Measurements from ENCODE around the gene ZNF664.

Gene ZNF664

GRCh38 chr12:123972457-123973401 is at the start of gene ZNF664, which contains the start of gene CCDC92:
ZNF664 (plus strand) TSS chr12:123973215; CDS start chr12:124012145, 38,930 bp downstream.
CCDC92 (minus strand) TSS chr12:123972831; CDS start chr12:123944305, 28,526 bp downstream.
- DNase-seq: peak; percentile 34 to 93 (median 84)

- DNase-seq: no peak
These were observed 49.1 kb upstream of the ZNF664 start for GRCh38 chr12:123923927-123924326.

- DNase-seq: no peak
These were observed 48.5 kb upstream of the ZNF664 start for GRCh38 chr12:123924539-123924938.

GRCh38 chr12:123928274-123928865 is 44.6 kb upstream of the ZNF664 start:
- DNase-seq: no peak

GRCh38 chr12:123928897-123929296 is 44.1 kb upstream of the ZNF664 start:
- DNase-seq: no peak

GRCh38 chr12:123929946-123930583 is 43.0 kb upstream of the ZNF664 start:
- no peak for DNase-seq

- no peak for DNase-seq
These were observed 41.2 kb upstream of the ZNF664 start for GRCh38 chr12:123931686-123932321.

GRCh38 chr12:123933214-123933613 is 39.8 kb upstream of the ZNF664 start:
- no peak for DNase-seq

GRCh38 chr12:123934016-123934620 is 38.9 kb upstream of the ZNF664 start:
- no peak for DNase-seq

GRCh38 chr12:123934829-123935228 is 38.2 kb upstream of the ZNF664 start:
- no peak for DNase-seq

- DNase-seq: no peak
These were observed 37.1 kb upstream of the ZNF664 start for GRCh38 chr12:123935956-123936355.

- DNase-seq: no peak
These were observed 36.5 kb upstream of the ZNF664 start for GRCh38 chr12:123936471-123936870.

- DNase-seq: no peak
These were observed 35.9 kb upstream of the ZNF664 start for GRCh38 chr12:123936956-123937706.

- DNase-seq: no peak
These were observed 35.1 kb upstream of the ZNF664 start for GRCh38 chr12:123937707-123938591.

- peak in 2 of 14 donors; percentile 7 to 10 for DNase-seq
These were observed 34.1 kb upstream of the ZNF664 start for GRCh38 chr12:123938679-123939480.

- no peak for DNase-seq
These were observed 33.0 kb upstream of the ZNF664 start for GRCh38 chr12:123939716-123940626.

GRCh38 chr12:123940627-123940966 is 32.4 kb upstream of the ZNF664 start:
- DNase-seq: no peak

GRCh38 chr12:123941000-123941399 is 32.0 kb upstream of the ZNF664 start:
- no peak for DNase-seq

Data from C1 segment of cervical spinal cord (tissue), 14 donors.